ENCODE data around the gene CELSR1.

CELSR1 gene

GRCh38 chr22:46372686-46373085 lies 164.7 kb downstream of the CELSR1 start:
- no peak for DNase-seq

- no peak for DNase-seq
These were observed 165.7 kb downstream of the CELSR1 start for GRCh38 chr22:46371623-46372226.

GRCh38 chr22:46370584-46371291 lies 166.7 kb downstream of the CELSR1 start:
- DNase-seq: no peak

GRCh38 chr22:46369716-46370583 lies 167.5 kb downstream of the CELSR1 start:
- DNase-seq: no peak

GRCh38 chr22:46368871-46369715 lies 168.3 kb downstream of the CELSR1 start:
- no peak for DNase-seq

GRCh38 chr22:46368422-46368821 lies 169.0 kb downstream of the CELSR1 start:
- no peak for DNase-seq

GRCh38 chr22:46367707-46368191 lies 169.7 kb downstream of the CELSR1 start:
- DNase-seq: no peak

- no peak for DNase-seq
These were observed 170.4 kb downstream of the CELSR1 start for GRCh38 chr22:46366801-46367706.

GRCh38 chr22:46366327-46366731 lies 171.1 kb downstream of the CELSR1 start:
- DNase-seq: no peak

- DNase-seq: no peak
These were observed 172.2 kb downstream of the CELSR1 start for GRCh38 chr22:46365166-46365624.

GRCh38 chr22:46364341-46365165 lies 172.9 kb downstream of the CELSR1 start:
- DNase-seq: no peak

- no peak for DNase-seq
These were observed 173.7 kb downstream of the CELSR1 start for GRCh38 chr22:46363611-46364321.

- no peak for DNase-seq
These were observed 174.4 kb downstream of the CELSR1 start for GRCh38 chr22:46362934-46363515.

GRCh38 chr22:46362203-46362933 lies 175.1 kb downstream of the CELSR1 start:
- DNase-seq: no peak

GRCh38 chr22:46361826-46362202 lies 175.6 kb downstream of the CELSR1 start:
- DNase-seq: no peak

- DNase-seq: no peak
These were observed 176.5 kb downstream of the CELSR1 start for GRCh38 chr22:46360891-46361290.

GRCh38 chr22:46360097-46360496 lies 177.3 kb downstream of the CELSR1 start:
- DNase-seq: no peak

GRCh38 chr22:46359362-46359761 lies 178.1 kb downstream of the CELSR1 start:
- no peak for DNase-seq

GRCh38 chr22:46358766-46359165 lies 178.7 kb downstream of the CELSR1 start:
- DNase-seq: no peak
